Activated CD8-positive, alpha-beta memory T cell treated with anti-CD3 and anti-CD28 coated beads, Interleukin-2, amount 50 U/mL, for 24 hours (primary cell): Measurements from ENCODE around the gene ESAM.

ENCODE experiments used
- DNase-seq: peaks from one replicate; pipeline ENCODE4 v3.0.0-alpha.2; 2020; ENCODE audit errors: extremely low read depth

The ESAM gene

DNA sequence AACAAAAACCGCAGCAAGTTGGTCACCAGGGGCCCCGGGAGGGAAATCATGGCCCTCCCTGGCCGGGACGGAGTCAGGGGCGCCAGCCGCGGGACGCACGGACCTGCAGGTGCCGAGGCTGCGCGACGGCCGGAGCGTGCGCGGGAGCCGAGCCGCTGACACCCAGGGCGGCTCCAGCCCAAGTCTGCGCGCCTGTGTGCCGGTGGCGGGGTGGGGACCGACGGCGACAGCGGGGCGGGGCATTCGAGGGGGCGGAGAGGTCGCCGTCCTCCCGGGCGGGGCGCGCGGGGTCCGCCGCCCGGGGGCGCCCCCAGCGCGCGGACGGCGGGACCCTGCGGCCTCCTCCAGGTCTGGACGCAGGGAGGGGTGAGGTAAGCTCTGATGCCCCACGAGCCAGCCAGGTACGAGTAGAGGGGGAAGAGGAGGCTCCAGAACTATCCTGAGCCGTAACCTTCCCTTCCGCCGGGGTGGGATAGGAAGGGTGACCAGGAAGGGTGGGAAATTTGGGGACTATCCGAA is at the start of gene ESAM:
ESAM (minus strand) TSS at position 186 of the 519 bp plus-strand sequence; CDS start at position 50, 136 bp downstream.
- no peak for DNase-seq

DNA sequence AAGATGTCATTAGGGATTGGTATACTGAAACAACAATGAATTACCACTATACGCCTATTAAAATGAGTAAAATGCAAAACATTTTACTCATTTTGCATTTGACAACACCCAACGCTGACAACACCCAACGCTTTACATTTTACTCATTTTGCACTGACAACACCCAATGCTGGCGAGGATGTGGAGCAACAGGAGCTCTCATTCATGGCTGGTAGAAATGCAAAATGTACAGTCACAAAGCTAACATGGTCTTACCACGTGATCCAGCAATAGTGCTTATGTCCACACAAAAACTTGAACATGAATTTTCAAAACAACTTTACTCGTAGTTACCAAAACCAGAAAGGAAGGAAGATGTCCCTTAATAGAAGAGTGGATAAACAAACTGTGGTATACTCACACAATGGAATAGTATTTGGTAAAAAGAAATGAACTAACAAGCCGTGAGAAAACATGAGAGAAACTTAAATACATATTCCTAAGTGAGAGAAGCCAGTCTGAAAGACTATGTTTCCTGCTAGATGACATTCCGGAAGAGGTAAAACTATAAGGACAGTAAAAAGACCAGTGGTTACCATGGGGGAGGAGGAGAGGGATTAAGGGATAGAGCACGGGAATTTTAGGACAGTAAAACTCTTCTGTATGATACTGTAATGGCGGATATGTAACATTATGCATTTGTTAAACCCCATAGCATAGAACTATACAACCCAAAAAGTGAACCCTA is 49.5 kb upstream of the ESAM start:
- no peak for DNase-seq

DNA sequence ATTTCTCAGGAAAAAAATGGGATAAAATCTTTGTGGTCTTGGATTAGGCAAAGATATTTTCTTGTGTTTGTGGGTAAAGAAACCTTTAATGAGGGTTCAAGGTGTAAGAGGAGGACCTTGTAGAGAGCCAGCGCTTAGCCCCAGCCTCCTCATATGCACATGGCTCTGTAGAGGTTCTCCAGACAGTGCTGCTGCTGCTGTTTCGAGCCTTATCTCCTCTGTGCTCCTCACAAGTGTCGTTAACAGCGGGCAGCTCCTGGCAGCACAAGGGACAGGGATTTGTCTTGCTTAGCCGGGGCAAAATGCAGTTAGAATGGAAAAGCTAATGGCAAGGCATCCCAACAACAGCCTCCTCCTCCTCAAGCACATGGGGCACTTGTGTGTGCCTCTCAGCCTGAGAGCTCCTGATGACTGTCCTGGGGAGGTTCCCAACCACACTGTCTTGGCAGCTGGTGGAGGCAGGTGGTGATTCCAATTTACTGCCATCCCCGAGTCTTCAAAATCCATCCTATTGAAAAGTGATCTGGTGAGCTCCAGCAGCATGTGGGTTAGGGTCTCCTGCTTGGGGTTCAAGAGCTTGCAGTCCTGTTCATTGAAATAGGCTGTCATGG is 45.7 kb upstream of the ESAM start:
- no peak for DNase-seq

DNA sequence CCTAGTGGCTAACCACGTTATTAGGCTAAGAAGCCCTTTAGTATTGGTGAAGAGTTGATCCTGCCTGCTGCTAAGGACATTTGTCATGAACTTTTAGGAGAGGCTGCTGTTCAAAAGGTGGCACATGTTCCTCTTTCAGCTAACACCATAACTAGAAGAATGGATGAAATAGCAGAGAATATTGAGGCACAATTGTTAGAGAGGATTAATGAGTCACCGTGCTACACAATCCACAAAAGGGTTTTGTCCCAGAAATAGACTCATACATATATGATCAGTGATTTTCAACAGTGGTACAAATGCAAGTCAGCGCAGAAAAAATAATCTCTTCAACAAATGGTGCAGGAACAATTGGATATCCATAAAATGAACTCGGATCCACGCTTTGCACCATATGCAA is 45.1 kb upstream of the ESAM start:
- DNase-seq = no peak

- no peak for DNase-seq
These were observed 42.8 kb upstream of the ESAM start for GRCh38 chr11:124804884-124805283.

DNA sequence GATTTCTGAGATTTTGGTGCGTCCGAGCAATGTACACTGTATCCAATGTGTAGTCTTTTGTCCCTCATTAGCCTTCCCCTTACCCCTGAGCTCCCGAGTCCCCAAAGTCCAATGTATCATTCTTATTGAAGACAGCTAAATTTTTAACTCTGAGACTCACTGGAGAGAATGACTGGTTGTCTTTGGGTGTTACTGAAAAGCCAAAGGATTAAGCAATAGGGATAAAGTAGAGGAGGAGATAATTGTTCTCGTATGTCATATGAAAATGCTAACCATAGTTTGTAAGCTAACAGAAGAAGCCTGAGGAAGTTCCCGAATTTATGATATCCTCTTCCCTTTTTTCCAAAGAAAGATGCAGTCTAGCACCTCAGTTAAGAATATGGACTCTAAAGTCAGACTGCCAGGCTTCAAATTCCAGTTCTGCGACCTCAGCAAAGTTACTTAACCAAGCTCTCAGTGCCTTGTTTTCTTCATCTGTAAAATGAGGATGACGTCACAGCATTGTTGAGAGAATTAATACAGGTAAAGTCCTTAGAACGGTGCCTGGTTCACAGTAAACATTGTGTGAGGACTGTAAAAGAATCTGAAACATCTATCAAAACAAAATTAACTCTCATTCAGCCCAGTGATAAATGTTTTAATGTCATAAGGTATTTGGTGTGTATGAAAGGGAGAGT is 39.7 kb upstream of the ESAM start:
- DNase-seq = no peak

DNA sequence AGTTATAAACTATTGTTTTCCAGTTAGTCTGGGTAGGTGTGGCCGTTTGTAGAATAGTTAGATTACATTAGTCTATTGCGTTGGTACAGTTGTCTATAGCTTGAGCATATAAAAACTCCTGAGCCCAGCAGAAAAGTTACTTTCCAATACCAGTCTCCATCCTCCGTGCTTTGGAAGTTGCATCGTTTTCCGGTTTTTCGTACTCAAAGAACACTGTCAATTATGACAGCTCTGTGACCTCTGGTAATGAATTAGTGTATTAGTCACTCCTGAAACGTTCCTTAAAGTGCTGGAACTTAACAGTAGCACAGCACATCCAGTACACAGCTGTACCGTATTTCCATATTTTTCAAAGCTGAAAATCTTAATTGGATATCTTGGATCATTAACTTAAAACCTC is 38.9 kb upstream of the ESAM start:
- no peak for DNase-seq

DNA sequence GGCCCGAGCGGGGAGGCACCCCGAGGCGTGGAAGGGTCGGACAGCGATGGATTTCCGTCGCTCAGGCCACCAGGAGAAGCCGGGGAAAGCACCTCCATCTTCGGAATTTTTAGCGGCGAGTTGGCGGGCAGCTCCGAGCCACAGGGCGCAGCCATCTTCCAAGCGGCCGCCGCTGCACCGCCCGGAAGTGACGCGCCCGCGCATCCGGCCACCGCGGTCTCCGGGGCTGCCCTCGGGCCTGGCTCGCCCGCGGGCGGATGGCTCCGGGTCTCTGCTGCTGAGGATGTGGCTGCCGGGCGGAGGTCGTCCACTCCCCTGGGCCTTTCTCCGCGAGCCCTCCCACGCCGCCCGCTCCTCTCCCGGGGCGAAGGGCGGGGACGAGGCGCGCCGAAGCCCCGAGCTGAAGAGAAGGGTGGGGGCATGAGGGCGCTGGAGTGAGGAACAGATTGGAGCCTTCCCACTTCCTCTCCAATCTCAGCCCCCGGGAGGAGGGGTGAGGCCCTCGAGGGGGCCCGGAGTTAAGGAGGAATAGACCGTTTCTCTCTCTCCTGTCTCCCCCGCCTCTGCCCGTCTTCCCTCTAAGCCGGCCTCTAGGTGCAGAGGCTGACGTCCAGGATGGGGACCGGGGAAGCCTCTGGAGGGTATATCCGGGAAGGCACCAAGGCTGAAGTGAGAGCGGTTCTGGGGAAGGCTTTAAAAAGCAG is 38.3 kb upstream of the ESAM start, which contains the start of gene MSANTD2:
MSANTD2 (minus strand) TSS at position 181 of the 704 bp plus-strand sequence; CDS start at position 155, 26 bp downstream.
- no peak for DNase-seq

GRCh38 chr11:124799348-124800225 is 37.5 kb upstream of the ESAM start:
- no peak for DNase-seq

DNA sequence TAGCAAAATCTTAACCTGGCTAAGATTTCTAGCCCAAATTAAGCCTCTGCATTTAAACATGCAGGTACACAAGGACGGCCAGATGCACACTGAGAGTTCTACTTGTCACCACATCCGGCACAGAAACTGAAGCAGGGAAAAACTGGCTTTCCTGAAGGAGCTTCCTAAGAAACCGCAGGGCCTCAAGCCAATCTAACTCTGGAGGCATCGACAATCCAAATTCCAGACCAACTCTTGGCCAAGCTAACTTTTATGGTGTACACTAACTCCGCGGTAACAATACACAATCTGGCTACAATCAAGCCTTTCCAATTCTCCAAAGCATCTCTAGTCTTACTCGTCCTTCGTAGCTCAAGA is 36.9 kb upstream of the ESAM start:
- no peak for DNase-seq

DNA sequence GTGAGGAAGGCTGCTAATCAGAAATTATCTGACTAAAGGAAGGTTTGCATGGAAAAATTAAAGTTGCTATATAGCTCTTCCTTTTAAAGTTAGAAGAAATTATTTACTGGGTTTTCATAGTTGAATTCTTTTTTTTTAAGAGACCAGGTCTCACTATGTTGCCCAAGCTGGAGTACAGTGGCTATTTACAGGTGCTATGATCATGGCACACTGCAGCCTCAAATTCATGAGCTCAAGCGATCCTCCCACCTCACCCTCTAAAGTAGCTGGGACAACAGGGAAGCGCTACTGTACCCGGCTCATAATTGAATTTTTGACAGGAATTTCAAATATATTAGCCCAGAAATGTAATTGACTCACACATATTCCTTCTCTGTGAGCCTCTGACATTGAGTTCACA is 34.2 kb upstream of the ESAM start:
- DNase-seq = no peak

GRCh38 chr11:124793466-124794278 is 31.6 kb upstream of the ESAM start:
- DNase-seq = no peak

DNA sequence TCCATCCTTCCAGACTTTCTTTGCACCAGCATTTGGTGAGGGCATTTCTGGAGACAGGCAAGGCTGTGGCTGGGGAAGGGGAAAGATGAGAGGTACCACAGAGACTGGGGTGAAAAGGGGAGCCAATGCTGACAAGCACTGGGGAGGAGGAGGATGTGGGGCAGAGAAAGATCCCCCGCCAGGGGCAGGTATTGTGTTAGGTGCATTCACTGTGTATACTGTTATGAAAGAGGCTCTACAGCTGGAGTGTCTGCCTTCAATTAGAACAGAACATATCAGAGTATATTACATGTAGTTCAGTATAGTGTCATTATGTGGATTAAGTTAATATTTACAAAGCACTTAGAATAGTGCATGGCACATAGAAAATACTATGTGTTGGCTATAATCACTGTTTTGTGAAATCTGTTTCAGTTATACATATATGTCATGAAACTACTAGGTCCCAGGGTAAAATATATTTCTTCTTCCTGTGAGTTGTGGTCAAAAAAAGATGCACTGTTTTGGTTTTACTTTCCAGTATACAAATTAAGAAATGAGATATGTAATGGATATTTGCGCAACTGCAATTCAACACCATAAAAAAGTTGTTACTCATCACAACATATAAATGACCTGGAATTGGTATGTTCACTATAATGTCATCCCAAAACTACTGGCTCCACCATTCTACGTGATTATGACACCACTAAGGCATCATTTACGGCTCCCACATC is 29.7 kb upstream of the ESAM start:
- no peak for DNase-seq

DNA sequence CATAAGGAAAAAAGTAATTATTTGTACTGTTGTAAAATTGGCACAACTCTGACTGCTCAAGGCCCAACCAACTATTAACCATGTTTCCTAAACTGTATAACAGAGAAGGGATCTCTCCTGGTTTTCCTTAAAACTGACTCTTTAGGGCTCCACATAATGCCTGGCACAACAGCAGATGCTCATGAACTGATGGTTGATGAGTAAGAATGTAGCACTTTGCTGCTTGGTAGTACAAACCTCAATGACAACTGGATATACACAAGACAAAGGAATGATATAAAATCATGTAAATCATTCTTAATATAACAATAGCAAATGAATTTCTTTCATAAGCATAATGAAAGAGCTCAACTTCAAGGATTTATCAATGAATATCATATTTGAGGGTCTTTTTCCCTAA is 26.4 kb upstream of the ESAM start:
- DNase-seq = no peak

DNA sequence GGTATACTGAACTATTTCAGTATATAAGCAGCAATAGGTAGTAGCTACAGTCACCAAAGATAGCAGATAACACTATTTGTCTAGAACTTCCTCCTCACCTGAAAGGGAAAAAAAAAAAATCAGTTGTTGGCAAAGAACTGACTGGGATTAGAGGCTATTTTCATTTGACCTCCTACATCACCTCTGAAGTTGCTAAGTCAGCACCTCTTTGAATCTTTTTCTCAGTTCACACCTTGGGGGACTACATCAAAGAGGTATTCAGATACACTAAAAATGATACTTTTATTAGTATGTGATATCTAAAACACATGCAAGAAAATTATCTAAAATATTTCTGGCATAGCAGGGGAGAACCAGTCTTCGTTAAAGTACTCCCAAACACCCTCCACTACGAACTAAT is 22.0 kb upstream of the ESAM start:
- no peak for DNase-seq

DNA sequence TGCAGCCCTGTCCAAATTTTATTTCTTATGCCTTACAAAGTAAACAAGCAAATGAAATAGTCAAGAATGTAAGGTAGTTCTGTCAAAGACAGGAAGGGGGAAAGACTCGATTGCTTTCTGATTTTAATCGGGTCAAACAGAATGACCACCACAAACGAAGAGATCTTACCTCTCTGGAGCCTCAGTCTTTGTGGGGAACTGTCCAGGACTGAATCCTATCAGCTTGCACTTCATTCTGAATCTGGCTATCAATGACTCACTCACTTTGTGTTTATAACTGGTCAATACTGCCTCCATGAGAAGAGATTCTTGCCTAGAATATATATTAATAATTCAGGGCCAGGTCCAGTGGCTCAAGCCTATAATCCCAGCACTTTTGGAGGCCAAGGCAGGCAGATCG is 20.9 kb upstream of the ESAM start:
- DNase-seq = no peak

DNA sequence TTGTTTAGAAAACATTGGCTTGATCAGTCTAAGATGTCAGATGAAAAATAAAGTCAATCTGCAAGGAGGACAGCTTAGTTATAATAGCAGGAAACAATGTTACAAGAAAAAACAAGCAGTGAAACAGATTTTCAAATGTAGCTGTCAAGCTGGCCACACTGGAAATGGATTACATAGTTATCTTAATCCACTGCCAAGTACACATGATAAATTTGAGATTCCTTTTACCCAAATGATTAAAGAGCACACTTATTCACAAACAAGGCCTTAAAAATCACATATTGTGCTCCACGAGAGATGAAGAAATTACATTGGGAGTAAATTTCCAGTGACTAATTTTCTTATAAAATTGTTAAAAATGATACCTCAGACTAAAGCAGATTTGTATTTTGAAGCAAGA is 17.5 kb upstream of the ESAM start:
- no peak for DNase-seq

DNA sequence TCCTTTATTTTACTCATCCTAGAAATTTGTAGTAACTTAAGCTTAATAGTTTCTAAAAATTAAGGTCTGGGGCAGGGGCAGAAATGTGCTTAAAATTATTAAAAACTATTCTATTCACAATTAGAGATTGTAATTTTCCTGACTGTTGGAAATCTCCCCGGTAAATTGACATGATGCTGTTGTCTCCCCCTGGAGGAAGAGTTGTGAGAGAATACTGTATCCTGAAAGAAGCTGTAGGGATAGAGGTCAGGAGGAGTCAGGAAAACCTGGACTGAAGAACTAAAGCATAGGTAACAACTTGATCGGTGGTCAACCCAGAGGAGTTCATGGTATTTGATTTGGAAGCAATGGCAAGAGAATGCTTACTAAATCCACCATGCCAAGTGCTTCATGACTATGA is 16.2 kb upstream of the ESAM start:
- no peak for DNase-seq

DNA sequence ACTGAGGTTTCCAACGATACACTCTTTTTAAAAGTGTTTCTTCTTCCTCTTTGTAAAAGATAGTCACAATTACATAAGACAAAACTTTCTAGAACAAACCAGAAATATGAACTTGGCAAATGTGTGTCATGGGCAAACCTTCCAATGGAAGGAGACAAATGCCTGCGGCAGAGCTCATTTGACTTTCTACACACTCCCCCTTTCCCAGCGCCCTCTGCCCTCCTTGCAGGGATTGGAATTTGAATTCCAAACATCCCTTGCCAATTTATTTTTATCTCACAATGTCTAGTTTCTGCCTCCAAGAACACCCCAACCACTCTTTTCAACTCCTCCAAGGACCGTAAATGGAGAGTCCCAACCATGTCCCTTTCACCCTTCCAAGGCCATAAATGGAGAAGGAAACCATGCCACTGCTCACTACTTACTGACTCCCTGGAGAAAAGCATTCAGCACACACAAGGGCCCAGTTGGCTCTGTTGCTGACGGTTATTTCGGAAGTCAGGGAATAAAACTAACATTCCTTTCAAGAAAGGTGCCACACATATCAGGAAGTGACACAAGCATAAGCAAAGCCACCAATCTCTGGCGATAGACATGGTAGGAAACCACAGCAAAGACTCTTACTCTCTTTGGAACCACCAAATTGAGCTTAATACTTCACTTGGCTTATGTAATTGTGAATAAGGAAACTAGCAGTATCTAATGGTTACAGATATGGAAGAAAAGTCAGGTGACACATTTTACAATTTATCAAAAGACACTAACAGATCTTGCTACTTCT is 15.0 kb upstream of the ESAM start:
- DNase-seq = no peak
